Stimulated activated CD8-positive, alpha-beta memory T cell treated with anti-CD3 and anti-CD28 coated beads, Interleukin-4, amount 100 ng/mL, for 1 hour (primary cell): ENCODE results near the gene CIC.

Source experiments
- DNase-seq, 2 donors: peaks; one replicate each; pipeline ENCODE4 v3.0.0-alpha.2; 2020; ENCODE audit warnings: low read depth in 2 of 2, low spot score in 1 of 2

CIC gene

DNA sequence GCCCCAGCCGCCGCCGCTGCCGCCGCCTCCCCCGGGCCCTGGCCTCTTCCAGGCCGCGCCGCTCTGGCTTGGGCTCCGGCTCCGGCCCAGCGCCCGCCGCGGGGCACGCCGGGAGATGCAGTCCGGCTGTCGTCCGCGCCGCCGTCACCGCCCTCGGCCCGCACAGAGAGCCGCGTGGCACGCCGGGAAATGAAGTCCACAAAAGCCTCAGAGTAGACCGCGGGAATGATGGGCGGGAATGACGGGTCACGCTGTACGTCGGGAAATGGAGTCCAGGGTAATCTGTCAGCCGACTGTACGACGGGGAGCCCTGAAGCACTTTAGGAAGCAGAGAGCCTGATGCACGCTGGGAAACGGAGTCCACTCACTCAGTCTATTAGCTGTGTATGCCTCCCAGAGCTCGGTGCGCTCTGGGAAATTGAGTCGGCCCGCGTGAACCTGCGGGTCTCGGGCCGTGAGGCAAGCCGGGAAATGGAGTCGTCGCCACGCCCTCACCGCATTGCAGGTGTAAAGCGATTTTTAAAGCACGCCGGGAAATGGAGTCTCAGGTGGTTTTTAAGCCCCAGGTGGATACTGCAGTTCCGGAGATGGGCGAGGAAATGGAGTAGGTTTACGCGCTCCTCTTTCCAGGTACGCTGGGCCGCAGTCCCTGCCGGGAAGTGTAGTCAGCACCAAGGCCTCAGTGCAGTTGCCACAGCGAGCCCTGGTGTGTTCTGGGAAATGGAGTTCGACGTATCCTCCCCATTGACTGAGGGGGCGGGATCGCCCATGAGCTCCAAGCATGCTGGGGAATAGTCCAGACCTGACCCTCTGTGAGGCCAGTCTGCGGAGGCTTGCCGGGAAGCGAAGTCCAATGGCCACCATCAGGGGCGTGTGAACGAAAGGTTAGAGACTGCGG lies 26.3 kb upstream of the CIC start, which contains the start of gene GSK3A:
Gene GSK3A, minus strand, starts transcription at position 91 of the 898 bp plus-strand sequence. CDS start 137 bp downstream, outside the sequence.
- DNase-seq, result peak; percentile 81 to 91

DNA sequence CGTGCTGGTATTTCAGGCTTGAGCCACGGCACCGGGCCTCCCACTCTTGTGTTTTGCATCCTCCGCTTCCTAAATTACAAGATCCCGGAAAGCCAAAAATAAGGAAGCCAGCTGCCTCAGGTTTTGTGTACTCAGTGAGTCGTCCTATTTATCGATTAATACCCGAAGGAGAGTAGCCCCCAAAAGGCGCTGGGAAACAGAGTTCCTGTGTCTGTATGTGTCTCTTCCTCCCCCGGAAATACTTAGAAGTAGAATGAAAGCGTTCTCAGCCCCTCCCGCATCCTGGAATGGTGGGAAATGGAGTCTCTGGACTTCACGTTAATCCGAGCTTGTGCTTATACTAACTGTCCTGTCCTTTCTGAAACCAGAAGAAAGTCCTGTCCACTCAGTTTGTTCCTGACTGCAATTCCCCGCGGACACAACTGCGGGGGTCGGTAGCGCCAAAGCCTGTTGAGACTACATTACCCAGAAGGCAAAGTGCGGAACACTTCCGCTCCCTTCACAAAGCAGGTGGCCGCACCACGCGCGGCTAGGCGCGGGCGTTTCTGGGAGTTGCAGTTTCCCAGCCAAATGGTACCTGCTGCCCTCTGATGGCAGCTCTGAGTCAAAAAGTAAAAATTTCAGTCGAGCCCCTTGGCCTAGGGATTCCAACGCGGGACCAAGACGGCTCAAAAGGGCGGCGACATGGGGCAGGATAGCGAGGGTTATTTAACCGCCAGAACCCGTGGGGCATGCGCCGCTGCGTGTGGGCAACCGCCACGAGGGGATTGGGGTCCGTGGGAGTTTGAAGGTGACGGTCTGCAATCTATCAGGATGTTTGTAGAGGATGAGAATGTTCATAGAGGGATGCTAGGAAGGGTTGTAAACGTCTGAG lies 24.5 kb upstream of the CIC start:
- peak; percentile 72 to 85 for DNase-seq

DNA sequence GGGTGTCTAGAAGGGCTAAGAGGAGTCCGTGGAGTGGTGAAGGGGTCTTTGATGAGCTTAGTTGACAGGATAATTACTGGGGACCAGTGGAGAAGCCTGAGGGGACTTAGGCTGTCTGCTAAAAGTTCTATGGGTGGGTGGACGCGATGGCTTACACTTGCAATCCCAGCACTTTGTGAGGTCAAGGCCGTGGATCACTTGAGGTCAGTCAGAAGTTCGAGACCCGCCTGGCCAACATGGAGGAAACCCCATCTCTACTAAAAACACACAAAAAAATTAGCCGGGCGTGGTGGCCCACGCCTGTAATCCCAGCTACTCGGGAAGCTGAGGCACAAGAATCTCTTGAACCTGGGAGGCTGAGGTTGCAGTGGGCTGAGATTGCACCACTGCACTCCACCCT lies 23.8 kb upstream of the CIC start:
- no peak for DNase-seq

DNA sequence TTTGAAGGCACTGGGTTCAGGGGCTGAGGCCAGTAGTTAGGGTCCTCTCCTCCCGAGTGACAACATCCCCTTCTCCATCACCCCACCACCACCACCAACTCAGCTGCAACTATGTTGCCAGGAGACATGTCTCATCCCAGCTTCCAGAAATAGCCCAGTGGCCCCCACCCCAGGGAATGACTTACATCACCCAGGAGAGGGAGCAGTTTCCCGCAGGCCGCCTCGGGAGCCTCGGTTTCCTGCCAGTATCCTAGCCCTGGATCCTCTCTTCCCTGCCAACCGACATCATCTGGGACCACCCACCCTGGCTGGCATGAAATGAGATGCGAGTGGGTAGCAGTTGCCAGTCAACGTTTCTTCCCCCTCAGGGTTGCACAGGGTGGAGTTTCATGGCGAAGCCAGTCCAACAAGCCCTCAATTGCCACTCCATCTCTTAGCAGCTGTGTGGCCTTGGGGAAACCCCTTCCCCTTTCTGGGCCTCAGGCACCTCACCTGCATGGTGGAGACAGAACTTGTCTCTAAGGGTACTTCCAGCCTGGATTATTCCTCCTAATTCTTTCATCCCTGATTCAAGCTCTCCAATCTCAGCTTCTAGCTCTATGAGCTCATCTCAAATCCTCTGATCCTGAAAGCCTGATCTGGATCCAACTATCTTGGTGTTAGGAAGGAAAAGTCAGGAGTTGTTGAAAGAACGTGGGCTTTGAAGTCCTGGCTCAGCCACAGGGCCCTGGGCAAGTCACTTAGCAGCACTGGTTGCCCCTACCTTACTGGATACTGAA lies 22.7 kb upstream of the CIC start:
- DNase-seq, result no peak

DNA sequence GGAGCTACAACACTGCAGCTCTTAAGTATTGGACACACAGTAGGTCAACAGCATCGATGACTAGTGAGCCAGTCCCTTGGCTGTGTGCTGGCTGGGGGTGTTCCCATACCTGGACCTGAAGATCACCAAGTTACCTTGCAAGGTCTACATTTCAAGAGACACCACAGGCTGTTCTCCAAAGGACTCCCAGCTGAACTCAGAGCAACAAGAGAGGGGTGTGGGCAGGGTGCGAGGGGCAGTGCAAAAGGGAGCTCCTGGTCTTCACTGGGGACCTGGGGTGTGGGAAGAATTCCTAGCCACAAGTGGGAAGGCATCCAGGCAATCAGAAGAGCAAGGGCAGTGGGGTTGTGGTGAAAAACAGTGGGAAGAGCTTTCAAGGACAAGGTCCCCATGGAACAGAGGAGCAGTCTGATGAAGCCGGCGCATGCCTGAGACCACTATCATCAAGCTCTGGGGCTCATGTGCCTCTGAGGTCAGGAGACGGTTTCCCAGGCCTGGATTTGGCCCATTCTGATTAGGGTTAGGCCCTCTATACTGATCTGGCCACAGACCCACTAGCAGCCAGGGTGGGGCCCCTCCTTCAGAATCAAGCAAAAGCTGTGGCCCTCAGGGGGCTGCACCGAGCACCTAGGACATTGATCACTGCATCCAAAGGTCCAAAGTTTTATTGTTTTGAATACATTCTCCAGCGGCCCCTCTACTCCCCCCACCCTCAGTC lies 22.0 kb upstream of the CIC start:
- no peak for DNase-seq

DNA sequence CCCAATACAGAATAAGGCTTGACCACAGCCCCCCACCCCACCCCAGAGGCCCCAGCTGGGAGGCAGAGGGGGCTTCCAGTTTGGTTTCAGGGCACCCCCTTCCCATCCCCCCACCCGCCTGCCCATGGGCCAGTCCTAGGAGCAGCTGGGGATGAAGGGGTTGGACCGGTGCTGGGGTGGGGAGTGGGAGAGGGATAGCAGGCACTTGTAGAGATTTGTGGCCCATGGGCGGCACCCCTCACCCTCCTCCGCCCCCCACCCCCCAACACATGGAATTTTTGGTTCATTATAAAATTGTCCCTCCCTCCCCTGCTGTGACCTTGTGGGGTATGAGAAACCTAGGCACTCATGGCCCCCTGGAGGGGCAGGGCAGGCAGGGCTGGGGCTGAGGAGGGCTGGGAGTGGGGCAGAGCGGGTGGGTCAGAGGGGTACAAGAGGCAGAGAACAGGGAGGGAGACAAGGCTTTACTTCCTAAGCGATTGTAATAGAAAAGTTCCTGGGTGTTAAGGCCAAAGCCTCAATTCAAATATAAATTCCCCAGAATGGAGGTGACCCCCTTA lies 21.3 kb upstream of the CIC start:
- no peak for DNase-seq

DNA sequence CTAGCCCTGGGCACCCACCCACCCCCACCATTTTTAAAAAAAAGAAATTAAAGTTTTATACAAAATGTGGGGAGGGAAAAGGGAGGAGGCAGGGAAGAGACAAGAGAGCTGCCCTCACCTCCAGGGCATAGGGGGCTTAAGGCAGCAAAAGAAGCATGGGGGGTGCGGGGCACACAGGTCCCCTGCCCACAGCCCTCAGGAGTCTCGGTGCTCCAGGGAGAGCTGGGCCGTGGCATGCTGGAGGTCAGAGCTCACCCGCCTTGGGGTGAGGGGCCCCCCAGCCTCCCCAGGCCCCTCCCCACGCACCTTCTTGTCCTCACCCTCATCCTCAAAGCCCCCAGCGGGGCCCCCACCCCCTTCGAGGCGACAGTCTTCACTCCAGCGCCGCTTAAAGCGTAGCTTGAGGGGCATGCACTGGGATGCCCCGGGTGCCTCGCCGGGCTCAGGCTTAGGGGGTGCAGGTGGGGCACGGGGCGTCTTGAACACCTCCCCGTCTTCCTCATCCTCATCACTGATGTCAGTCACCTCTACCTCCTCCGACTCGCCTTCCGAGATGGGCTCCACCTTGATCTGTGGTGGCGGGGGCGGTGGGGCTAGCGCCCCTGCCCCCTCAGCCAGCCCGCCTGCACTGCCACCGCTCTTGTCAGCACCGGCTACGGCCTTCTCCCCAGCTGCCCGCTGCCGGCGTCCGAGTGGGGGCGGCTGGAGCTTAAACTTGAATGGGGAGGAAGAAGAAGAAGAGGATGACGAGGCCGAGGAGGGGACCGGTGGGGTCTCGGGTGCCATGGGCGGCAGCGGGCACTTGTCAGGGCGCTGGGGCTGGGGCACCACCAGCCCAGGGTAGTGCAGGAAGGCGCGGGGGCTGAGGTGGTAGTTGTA lies 20.5 kb upstream of the CIC start:
- DNase-seq, result no peak

DNA sequence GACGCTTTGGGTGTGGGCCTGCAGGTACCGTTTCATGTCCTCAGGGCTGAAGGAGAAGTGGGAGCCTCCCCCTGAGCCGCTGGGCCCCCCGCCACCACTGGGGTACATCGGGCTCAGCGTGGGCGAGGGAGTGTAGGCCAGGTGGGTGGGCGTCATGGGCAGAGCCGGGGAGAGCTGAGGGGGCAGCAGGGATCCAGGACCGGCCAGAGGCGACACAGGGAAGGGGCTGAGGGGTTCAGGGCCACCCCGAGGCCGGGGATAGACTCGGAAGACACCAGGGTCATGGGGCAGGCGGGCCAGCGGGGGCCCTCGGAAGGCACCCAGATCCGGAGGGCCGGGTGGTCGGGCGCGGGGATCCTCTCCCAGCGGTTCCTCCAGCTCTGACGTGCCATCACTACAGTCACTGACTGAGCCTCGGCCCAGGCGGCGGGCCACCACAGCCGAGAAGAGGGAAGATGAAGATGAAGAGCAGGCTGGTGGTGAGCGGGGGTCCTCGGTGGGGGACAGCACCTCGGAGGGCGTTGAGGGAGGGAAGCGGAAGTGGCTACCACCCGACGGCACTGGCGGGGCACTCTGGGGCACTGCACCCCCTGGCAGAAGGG lies 19.8 kb upstream of the CIC start:
- no peak for DNase-seq

DNA sequence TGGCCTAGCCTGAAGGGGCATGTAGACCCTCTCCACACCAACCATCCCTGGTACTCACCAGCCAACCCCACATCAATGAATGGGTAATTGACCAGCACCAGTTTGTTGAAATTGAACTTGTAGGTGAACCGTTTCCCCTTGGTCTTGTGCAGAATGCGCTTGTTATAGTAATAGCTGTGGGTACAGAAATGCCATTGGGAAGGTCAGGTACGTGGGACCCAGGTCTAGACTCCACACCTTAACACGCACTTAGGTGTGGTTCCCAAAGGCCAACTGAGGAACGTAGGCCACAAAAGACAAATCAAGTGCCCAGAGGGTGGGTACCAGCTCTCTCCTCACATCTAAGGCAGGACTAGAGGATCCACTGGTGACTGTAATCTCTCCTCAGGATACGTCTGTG lies 19.3 kb upstream of the CIC start:
- no peak for DNase-seq

DNA sequence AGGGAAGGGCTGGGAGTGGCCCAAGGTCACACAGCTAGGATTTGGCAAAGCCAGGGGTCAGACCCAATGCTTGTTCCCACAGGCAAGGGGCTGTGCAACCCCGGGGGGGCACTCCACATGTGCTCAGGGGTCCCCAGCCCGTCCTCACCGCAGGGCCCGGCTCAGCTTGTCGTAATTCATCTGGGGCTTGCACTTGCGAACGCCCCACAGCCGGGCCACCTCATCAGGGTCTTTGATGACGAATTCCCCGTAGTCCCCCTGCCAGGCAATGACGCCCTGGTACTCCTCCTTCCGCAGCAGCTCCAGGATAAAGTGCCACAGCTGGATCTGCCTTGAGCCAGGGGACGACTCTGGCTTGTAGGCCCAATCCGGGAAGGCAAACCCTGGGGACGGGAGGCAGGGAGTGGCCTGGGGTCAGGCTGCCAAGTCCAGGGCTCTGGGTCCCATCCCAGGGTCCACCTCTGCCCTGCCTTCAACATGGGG lies 18.8 kb upstream of the CIC start:
- DNase-seq, result no peak

DNA sequence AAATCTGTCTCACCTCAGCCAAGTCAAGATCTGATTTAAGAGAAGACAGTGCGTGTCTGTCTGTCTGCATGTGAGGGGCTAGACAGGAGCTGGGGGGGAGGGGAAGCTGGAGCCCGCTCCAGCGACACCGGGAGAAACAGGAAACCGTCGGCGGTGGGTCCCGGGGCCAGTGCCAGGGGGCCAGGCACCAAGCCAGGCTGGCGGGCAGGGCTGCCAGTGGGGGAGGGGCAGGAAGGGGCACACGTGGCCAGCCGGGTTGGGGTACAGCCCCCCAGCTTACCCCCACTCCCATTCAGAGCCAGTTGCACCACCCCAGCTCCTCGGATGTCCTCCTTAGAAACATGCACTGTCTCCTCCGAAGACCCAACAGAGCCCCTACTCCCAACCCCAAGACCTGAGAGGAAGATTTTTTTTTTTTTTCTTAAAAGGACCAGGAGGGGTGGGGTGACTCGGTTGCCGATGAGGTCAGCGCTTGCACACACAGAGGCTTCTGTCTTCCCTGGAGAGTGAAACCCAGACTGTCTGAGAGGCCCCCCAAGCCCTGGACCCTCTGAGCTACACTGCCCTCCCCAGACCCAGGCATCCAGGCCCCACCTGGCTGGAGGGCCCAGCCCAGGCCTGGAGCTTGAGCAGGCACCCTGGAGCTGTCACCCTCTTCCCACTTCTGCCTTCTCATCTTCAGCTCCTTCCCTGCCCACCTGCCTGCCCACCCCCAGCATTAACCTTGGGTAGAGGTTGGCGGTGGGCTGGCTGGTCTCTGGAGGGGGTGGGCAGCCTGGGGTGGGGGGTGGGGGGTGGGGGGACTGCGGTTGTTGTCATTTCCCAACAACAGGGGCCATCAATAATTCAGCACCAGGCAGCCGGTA lies 18.2 kb upstream of the CIC start:
- no peak for DNase-seq

DNA sequence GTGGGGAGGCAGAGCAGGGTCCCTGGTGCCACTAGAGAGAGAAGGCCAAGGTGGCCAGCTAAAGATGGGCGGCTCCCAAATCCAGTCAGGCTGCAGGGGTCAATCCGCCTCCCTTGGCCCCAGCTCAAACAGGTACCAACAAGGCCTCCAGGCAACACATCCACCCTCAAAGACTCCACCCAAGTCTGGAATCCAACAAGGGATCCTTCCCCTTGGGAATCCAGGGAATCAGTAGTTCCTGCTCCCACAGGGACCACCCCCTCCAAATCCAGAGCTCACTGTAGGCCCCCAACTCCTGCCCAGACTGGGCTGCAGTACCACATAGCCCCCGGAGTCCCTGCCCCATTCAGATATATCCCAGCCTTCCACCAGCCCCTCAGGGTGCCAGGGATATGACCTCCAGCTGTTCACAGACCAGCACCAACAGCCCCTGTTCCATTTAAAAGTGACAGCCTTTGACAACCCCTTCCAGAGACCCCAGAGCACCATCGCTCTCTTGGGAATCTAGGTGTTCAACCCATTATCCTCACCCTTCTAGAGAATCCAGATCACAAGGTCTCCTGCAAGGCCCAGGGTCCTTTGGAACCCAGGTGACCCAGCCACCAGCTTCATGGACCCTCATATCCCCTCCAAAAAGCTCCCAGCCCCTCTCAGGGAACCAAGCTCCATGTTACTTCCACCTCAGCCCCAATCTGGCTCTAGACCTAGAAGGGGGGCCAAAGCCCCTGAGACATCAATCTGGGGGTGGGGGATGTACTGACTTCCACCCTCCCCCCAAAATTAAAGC lies 17.3 kb upstream of the CIC start:
- DNase-seq, result no peak

DNA sequence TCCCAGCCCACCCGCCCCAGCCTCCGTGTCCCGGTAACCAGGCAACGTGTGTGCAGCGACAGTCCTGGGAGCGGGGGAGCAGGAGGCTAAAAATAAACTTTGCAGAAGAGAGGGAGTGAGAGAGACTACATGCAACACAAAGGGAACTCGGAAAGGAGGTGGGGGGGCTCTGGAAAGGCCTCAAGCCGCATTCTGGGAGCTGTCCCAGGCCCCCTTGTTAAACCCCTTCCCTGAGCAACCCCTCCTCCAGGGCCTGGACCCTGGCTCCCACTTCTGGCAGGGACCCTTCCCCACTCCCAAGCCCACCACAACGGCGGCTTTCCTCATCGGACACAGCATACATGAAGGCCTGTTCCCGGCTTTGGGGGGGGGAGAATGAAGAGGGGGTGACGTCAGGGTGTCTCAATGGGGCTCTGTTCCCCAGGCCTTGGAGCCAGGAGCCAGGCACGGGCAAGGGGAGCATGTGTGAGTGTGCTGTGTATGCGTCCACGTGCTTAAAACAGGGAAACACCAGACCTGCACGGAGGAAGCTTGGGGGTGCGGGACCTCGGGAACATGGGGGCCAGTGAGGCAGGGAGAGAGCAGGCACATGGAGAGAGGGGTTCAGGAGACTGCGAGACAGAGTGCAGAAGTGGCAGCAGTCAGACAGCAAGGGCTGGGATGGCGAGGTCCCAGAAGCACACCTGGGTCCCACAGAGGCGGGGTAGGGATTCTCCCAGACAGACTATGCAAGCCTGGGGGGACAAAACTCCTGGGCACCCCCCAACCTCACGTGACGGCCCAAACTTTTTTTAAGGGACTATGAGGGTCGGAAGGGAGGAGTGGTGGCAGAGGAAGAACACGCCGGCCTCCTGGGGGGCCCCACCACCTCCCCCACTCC lies 16.4 kb upstream of the CIC start:
- DNase-seq, result no peak

DNA sequence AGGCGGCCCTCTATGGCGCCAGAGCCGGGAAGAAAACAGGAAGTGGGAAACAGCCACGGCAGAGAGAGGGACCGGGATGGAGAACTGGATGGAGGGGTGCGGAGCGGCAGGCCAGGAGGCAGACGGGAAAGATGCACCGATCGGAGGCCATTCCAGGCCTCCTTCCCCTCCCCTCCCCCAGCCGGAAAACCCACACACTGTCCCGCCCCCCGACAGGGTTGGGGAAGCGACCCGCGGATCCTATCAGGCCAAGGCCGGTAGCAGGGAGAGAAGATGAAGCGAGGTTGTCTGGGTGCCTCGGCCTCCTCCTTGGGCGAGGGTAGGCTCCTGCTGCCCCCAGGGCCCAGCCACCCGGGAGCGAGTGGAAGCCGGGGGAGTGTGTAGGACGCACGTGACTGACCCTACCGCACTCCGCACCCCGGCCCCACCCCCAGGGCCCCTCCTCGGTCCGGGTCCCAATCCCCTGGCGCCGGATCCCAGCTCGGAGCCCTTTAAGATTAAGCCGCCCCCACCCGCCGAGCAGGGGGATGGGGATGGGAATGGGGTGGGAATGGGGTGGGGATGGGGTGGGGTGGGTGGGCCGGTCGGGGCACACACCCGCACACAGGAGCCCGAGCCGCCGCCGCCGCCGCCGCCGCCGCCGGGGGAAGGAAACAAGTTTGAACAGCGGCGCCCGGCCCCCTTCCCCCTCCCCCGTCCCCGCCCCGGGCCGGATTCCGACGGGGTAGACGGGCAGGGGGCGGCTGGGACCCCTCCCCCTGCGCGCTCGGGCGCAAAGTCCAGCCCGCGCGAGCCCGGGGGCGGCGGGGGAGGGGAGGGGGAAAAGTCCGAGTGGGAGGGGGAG lies 15.6 kb upstream of the CIC start:
- DNase-seq, result peak; percentile 24 to 26
